ENCODE results near the gene YWHAE.
A peak's percentile ranks its signal among the peaks of the same experiment; 100 is the strongest.
"Not testable (repeated sequence)": the region's sequence is repeated elsewhere in the genome, so short reads cannot be mapped to it uniquely, and the experiment has no call there.

YWHAE gene

GRCh38 chr17:1399679-1400512, at the start of gene YWHAE:
Gene YWHAE (minus strand): TSS chr17:1400222. CDS start chr17:1400110, 112 bp downstream.
- DNase-seq (ENCODE audit: low read depth), result peak; percentile 90

GRCh38 chr17:1449412-1449967, 49.5 kb upstream of the YWHAE start:
- DNase-seq (ENCODE audit: low read depth), result no peak

GRCh38 chr17:1447052-1447451, 47.0 kb upstream of the YWHAE start:
- no peak for DNase-seq (ENCODE audit: low read depth)

GRCh38 chr17:1446201-1446600, 46.2 kb upstream of the YWHAE start:
- no peak for DNase-seq (ENCODE audit: low read depth)

- not testable (repeated sequence) for DNase-seq (ENCODE audit: low read depth)
These were observed 45.7 kb upstream of the YWHAE start for GRCh38 chr17:1445695-1446094.

- DNase-seq (ENCODE audit: low read depth), result not testable (repeated sequence)
These were observed 42.7 kb upstream of the YWHAE start for GRCh38 chr17:1442721-1443120.

- DNase-seq (ENCODE audit: low read depth), result no peak
These were observed 42.2 kb upstream of the YWHAE start for GRCh38 chr17:1442187-1442586.

- DNase-seq (ENCODE audit: low read depth), result no peak
These were observed 40.9 kb upstream of the YWHAE start for GRCh38 chr17:1440921-1441320.

GRCh38 chr17:1438593-1439083, 38.6 kb upstream of the YWHAE start:
- no peak for DNase-seq (ENCODE audit: low read depth)

- DNase-seq (ENCODE audit: low read depth), result no peak
These were observed 35.3 kb upstream of the YWHAE start for GRCh38 chr17:1435326-1435725.

- no peak for DNase-seq (ENCODE audit: low read depth)
These were observed 34.1 kb upstream of the YWHAE start for GRCh38 chr17:1434150-1434549.

- no peak for DNase-seq (ENCODE audit: low read depth)
These were observed 31.6 kb upstream of the YWHAE start for GRCh38 chr17:1431631-1432104.

GRCh38 chr17:1423456-1424135, 23.6 kb upstream of the YWHAE start:
- no peak for DNase-seq (ENCODE audit: low read depth)

- DNase-seq (ENCODE audit: low read depth), result peak; percentile 92
These were observed 22.9 kb upstream of the YWHAE start for GRCh38 chr17:1422885-1423284.

- DNase-seq (ENCODE audit: low read depth), result no peak
These were observed 21.4 kb upstream of the YWHAE start for GRCh38 chr17:1421470-1421869.

GRCh38 chr17:1420981-1421380, 21.0 kb upstream of the YWHAE start:
- no peak for DNase-seq (ENCODE audit: low read depth)

- DNase-seq (ENCODE audit: low read depth), result no peak
These were observed 20.1 kb upstream of the YWHAE start for GRCh38 chr17:1420163-1420562.

- DNase-seq (ENCODE audit: low read depth), result not testable (repeated sequence)
These were observed 18.5 kb upstream of the YWHAE start for GRCh38 chr17:1418476-1418875.

GRCh38 chr17:1416414-1416813, 16.4 kb upstream of the YWHAE start:
- no peak for DNase-seq (ENCODE audit: low read depth)

- DNase-seq (ENCODE audit: low read depth), result no peak
These were observed 14.6 kb upstream of the YWHAE start for GRCh38 chr17:1414634-1415033.

- no peak for DNase-seq (ENCODE audit: low read depth)
These were observed 14.1 kb upstream of the YWHAE start for GRCh38 chr17:1414001-1414574.

GRCh38 chr17:1413281-1413791, 13.3 kb upstream of the YWHAE start:
- peak; percentile 87 for DNase-seq (ENCODE audit: low read depth)

Data from stromal cell of bone marrow (primary cell).